ENCODE results near the gene TBL1X. TPM values are rescaled to one million over a fixed set of nuclear protein-coding genes. Genes with fewer than 3 reads are reported as not detected.

TBL1X gene
- total and polyA plus RNA-seq, 2 of the 4 experiments (the other 2 are of a cell fraction), result 16.2 to 20.8 TPM

DNA sequence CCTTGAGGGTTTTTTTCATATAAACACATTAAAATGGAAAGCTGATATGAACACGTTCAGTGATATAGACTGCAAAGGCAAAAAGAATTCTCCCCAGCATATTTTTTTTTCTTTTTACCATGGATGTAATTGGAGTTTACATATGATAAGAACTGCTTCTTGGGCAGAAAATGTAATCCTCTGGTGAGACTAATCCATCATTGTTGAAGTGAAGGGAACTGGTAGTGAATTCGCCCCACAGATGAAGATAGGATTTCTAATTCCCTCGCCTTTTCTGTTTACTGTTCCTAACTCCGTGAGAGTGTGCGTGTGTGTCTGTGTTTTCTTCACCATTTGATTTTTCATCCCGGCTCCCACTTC is 211.9 kb downstream of the TBL1X start:
- intact Hi-C loops (cut with micrococcal nuclease), result no loop called here

More for the DNA sequence above, 211.9 kb downstream of the TBL1X start:
- Histone ChIP-seq H4K8ac (ENCODE audit: low read depth in 2 of 2, low read length in 2 of 2) (no peak overlapping the region), H3K4me1 (ENCODE audit: control insufficient read depth, insufficient read depth, low read length) (no peaks in the 10 kb centered on the region; the same call in 1 of the 2 replicates), H3K9me3 (ENCODE audit: control insufficient read depth, insufficient read depth, low read length) (peaks cover 3% of the 10 kb centered on the region; the same call in 1 of the 2 replicates), H2AFZ (replicated peaks; ENCODE audit: low read length, poor library complexity) (no peak overlapping the region), H3K14ac (replicated peaks; ENCODE audit: low read depth, low read length) (no peak overlapping the region), H3K27me3 (ENCODE audit: control insufficient read depth, insufficient read depth, low read length) (no peaks in the 10 kb centered on the region), H3K27ac (ENCODE audit: insufficient read depth, low read length) (no peak overlapping the region), H3K4me2 (ENCODE audit: low read depth, low read length) (no peak overlapping the region), H2AK5ac (ENCODE audit: low read depth, low read length) (no peak overlapping the region), H3K9ac (ENCODE audit: low read depth, low read length) (no peak overlapping the region), H3K4ac (ENCODE audit: low read depth, low read length) (no peak overlapping the region), H3K36me3 (ENCODE audit: control insufficient read depth, insufficient read depth, low read length) (peaks cover 6% of the 10 kb centered on the region), H4K20me1 (ENCODE audit: insufficient read depth, low read length) (no peaks in the 10 kb centered on the region), H3K18ac (ENCODE audit: low read depth, low read length) (no peak overlapping the region), H3K9me1 (ENCODE audit: insufficient read depth, low read length) (peaks cover 8% of the 10 kb centered on the region), H2BK120ac (ENCODE audit: low read depth, low read length) (no peak overlapping the region), H3K23ac (ENCODE audit: low read depth, low read length) (no peak overlapping the region), H3K56ac (ENCODE audit: extremely low read depth, insufficient read depth, low read length) (no peak overlapping the region), H2BK15ac (ENCODE audit: low read depth, low read length) (no peak overlapping the region), H2BK20ac (ENCODE audit: low read depth, low read length) (no peak overlapping the region), H4K5ac (ENCODE audit: low read depth, low read length) (no peak overlapping the region), H3K4me3 (ENCODE audit: insufficient read depth, low read depth, low read length) (no peak overlapping the region), H4K91ac (ENCODE audit: insufficient read depth, low read depth, low read length) (no peak overlapping the region), H2BK5ac (ENCODE audit: low read depth, low read length, poor library complexity, severe bottlenecking) (no peak overlapping the region), H2AK9ac (replicated peaks; ENCODE audit: low read depth, low read length, poor library complexity) (no peak overlapping the region), H3K79me1 (ENCODE audit: low read depth in 1 of 2, low read length in 2 of 2) (peaks cover 4 to 57% of the 10 kb centered on the region in 2 experiments; a peak in 3 of 4 replicates)
- dilution Hi-C loops (cut with HindIII; ENCODE audit: low sequenced_read_pairs, unreplicated experiment) (no loop called here), in situ Hi-C loops (cut with MboI; ENCODE audit: low sequenced_read_pairs) (no loop called here)
- no CpG with 5 or more reads among the region's 6 CpGs for WGBS, 2 experiments (ENCODE audit: extremely low coverage in 2 of 2, insufficient read length in 1 of 2)
- ChIA-PET CTCF (no interaction called here), POLR2A (ENCODE audit: unreplicated experiment) (no interaction called here)
- TF ChIP-seq RCOR1 (IDR thresholded peaks at IDR 0.05; ENCODE audit: insufficient replicate concordance, low read length) (no peak), MAZ (IDR thresholded peaks at IDR 0.05; ENCODE audit: borderline replicate concordance, low read depth, low read length) (no peak), MAFK (IDR thresholded peaks at IDR 0.05; ENCODE audit: low read depth, low read length) (no peak)
- TF ChIP-seq, protein P1, sequence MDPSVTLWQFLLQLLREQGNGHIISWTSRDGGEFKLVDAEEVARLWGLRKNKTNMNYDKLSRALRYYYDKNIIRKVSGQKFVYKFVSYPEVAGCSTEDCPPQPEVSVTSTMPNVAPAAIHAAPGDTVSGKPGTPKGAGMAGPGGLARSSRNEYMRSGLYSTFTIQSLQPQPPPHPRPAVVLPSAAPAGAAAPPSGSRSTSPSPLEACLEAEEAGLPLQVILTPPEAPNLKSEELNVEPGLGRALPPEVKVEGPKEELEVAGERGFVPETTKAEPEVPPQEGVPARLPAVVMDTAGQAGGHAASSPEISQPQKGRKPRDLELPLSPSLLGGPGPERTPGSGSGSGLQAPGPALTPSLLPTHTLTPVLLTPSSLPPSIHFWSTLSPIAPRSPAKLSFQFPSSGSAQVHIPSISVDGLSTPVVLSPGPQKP (IDR thresholded peaks at IDR 0.05; ENCODE audit: borderline replicate concordance, low read depth, low read length), result no peak
- DNase-seq (no peak), ATAC-seq (ENCODE audit: low read depth) (no peak)
- BruUV-seq (replicated peaks), result no TSS peak

Data from IMR-90 (cell line).